WTC11 (cell line): ENCODE data around the gene FLNA.

Experiments used
- ATF3 ChIP-seq: sonication (generic); formaldehyde crosslinking; conservative IDR thresholded peaks from 2 replicates; pipeline ENCODE4 v1.8.1; 2022; ENCODE audit warnings: mild to moderate bottlenecking, missing genetic modification reagents
- CTCF ChIP-seq: fragments of 200-600 bp; IDR thresholded peaks from 2 replicates; pipeline ENCODE4 v1.8.0; 2022; ENCODE audit warnings: antibody characterized with exemption

- TF ChIP-seq ATF3 (CRISPR knock-in tag) (no peak), CTCF (no peak)
These were observed 3.2 kb downstream of the FLNA start for GRCh38 chrX:154371017-154371788.
